ENCODE measurements around the gene C17orf113.
A peak's percentile ranks its signal among the peaks of the same experiment; 100 is the strongest.
"Not testable (repeated sequence)": the region's sequence is repeated elsewhere in the genome, so short reads cannot be mapped to it uniquely, and the experiment has no call there.

The C17orf113 gene

DNA sequence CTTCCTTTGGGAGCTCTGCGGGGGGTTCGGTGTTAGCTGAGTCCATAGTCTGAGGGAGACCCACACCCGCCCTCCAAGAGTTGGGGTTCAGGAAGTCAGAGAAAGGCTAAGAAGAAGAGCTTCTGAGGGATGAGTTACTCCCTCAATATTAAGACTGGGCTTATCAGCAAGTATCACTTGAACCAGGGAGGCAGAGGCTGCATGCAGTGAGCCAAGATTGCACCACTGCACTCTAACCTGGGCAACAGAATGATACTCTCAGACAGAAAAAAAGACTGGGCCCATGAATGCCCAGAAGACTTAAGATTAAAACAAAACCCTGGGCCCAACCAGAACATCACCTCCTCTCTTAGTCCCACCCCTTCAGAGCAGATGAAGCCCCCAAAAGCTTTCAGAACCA lies 24.5 kb downstream of the C17orf113 start:
- peaks cover 12 to 16% of the 10 kb centered on the region in 2 donors for H3K27me3 Mint-ChIP-seq
- ATAC-seq (replicated peaks): no peak
- no peak overlapping the region for H3K4me3 Mint-ChIP-seq
- peaks cover 10 to 17% of the 10 kb centered on the region in 2 donors for H3K4me1 Mint-ChIP-seq (ENCODE audit: low read depth in 2 of 2)
- peak overlapping the region in 1 of 2 donors; percentile 77 for H3K27ac Mint-ChIP-seq
- peaks cover 13% of the 10 kb centered on the region for H3K36me3 Mint-ChIP-seq (ENCODE audit: insufficient read depth)
- no peaks in the 10 kb centered on the region for H3K9me3 Mint-ChIP-seq
- no peak for DNase-seq

DNA sequence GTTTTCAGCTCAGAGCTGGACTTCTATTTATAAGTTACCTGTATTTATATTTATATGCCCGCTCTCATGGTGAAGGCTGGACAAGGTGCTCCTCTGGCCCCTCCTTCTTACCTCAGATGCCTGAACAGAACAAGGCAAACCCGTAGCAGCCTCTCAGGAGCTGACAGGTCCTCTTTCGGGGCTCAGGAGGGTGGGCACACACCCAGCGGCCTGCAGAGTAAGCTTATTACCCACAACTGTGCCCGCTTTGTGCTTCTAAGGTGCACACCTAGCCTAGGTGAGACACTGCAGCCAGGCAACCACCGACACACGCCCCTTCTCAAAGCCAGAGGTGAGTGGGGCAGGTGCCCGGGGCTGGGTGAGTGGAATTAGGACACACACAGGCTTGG lies 25.2 kb downstream of the C17orf113 start:
- H3K27me3 Mint-ChIP-seq: peaks cover 12 to 16% of the 10 kb centered on the region in 2 donors
- peaks cover 17 to 22% of the 10 kb centered on the region in 2 donors for H3K4me1 Mint-ChIP-seq (ENCODE audit: low read depth in 2 of 2)
- H3K4me3 Mint-ChIP-seq: no peak overlapping the region
- H3K9me3 Mint-ChIP-seq: no peaks in the 10 kb centered on the region
- ATAC-seq (replicated peaks) (no peak), DNase-seq (no peak)
- peaks cover 13% of the 10 kb centered on the region for H3K36me3 Mint-ChIP-seq (ENCODE audit: insufficient read depth)
- H3K27ac Mint-ChIP-seq: no peak overlapping the region

DNA sequence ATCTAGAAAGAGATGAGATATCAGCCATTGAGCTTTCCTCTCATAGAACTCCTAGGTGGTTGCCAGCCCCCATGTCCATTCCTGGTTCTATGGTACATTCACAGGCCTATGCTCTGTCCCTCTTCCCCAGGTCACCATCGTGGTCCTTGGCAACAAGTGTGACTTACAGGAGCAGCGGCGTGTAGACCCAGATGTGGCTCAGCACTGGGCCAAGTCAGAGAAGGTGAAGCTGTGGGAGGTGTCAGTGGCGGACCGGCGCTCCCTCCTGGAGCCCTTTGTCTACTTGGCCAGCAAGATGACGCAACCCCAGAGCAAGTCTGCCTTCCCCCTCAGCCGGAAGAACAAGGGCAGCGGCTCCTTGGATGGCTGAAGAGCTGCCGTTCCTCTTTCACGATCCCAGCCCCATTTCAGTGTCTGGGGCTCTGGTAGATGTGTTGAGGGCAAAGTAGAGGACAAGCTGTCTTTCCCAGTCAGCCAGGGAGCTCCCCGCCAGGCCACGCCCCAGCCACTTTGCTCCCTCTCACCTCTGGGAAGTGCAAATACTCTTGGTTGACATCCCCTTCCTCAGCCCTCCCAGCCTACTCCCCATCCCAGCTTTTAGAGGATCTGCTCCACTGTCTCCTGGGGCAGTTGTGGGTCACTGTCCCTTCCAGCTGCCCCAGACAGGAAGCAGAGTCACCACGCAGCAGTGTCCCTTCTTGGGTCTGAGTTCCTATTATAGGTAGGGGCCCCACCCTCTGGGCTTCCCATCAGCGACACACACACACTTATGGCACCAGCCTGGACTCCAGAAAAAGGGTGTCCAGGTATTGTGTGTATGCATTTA lies 26.7 kb downstream of the C17orf113 start:
- DNase-seq: no peak
- no peak for ATAC-seq (replicated peaks)
- peaks cover 0 to 2% of the 10 kb centered on the region in 2 donors for H3K9me3 Mint-ChIP-seq
- peaks cover 23% of the 10 kb centered on the region for H3K36me3 Mint-ChIP-seq (ENCODE audit: insufficient read depth)
- no peak overlapping the region for H3K4me3 Mint-ChIP-seq
- peaks cover 25 to 27% of the 10 kb centered on the region in 2 donors for H3K4me1 Mint-ChIP-seq (ENCODE audit: low read depth in 2 of 2)
- peaks cover 7 to 10% of the 10 kb centered on the region in 2 donors for H3K27me3 Mint-ChIP-seq
- no peak overlapping the region for H3K27ac Mint-ChIP-seq

GRCh38 chr17:42020845-42021244 lies 29.6 kb downstream of the C17orf113 start:
- Mint-ChIP-seq H3K4me3 (peak overlapping the region; percentile 96 to 99), H3K4me1 (ENCODE audit: low read depth in 2 of 2) (peaks cover 46 to 48% of the 10 kb centered on the region in 2 donors), H3K36me3 (ENCODE audit: insufficient read depth) (peaks cover 30% of the 10 kb centered on the region), H3K27ac (peak overlapping the region; percentile 80 to 93)
- DNase-seq; H3K9me3 Mint-ChIP-seq; ATAC-seq (replicated peaks); H3K27me3 Mint-ChIP-seq: not testable (repeated sequence)

DNA sequence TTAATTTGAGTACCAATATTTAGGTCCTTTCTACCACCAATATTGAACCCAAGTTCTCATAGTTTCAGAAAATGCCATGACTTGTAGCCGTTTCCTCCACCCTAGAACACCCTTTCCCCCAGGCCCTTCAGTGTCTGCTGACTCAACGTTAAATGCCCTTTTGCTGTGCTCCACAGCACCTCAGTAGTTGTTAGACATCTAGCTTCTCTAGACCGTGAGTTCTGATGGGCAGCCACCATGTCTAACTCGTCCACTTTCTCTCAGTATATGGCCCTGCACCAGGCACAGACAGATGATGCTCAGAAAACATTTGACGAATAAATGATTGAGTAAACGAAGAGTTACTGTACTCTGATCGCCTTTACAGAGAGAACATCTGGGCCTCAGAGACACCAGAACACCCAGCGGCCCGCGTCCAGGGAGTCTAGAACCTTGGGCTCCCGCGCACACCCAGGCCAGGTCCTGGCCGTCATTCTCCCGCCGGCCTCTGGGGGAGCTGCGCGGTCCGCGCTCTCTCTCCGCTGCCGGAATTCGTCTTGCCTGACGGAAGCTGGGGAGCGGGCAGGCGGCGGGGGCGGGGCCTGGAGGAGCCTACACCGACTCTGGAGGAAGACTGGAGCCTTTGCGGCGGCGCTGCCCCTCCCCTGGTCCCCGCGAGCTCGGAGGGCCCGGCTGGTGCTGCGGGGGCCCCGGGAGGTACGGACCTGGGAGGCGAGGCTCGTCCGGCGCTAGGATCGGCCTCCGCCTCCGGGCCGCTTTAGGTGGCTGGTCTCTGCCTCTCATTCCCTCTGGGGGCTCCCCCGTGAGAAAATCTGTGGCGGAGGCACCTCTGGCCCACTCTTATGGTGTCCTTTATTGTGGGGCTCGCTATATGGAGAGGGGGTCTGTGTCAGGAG lies 30.6 kb downstream of the C17orf113 start, which contains the start of gene NKIRAS2:
Gene NKIRAS2 (plus strand): TSS at position 582 of the 896 bp plus-strand sequence. CDS start 1,488 bp downstream, outside the sequence.
- peaks cover 52 to 54% of the 10 kb centered on the region in 2 donors for H3K4me1 Mint-ChIP-seq (ENCODE audit: low read depth in 2 of 2)
- H3K27me3 Mint-ChIP-seq: no peaks in the 10 kb centered on the region
- peak within 1 kb of the TSS; percentile 80 to 93 for H3K27ac Mint-ChIP-seq
- H3K36me3 Mint-ChIP-seq (ENCODE audit: insufficient read depth): peaks cover 36% of the 10 kb centered on the region
- peak within 1 kb of the TSS; percentile 96 to 99 for H3K4me3 Mint-ChIP-seq
- peaks cover 0 to 2% of the 10 kb centered on the region in 2 donors for H3K9me3 Mint-ChIP-seq
- peak; percentile 70 for ATAC-seq (replicated peaks)
- peak; percentile 88 to 89 (median 89) for DNase-seq

DNA sequence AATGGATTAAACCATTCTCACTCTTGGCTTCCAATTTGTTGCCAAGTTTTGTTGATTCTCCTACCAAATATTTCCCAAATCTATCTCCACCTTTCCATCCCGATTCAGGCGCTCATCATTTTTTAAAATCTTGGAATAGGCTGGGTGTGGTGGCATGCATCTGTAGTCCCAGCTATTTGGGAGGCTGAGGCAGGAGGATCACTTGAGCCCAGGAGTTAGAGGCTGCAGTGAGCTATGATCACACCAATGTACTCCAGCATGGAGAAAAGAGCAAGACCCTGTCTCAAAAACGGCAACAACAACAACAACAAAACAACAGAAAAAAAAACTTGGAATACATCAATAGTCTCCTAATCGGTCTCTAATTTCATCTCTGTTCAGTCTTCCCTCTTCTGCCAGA lies 31.4 kb downstream of the C17orf113 start:
- Mint-ChIP-seq H3K36me3 (ENCODE audit: insufficient read depth) (peaks cover 30% of the 10 kb centered on the region), H3K27me3 (no peaks in the 10 kb centered on the region), H3K9me3 (peaks cover 0 to 2% of the 10 kb centered on the region in 2 donors), H3K4me1 (ENCODE audit: low read depth in 2 of 2) (peaks cover 50 to 53% of the 10 kb centered on the region in 2 donors), H3K4me3 (peak overlapping the region; percentile 96 to 99), H3K27ac (no peak overlapping the region)
- ATAC-seq (replicated peaks) (no peak), DNase-seq (no peak)

GRCh38 chr17:42018339-42018738 lies 32.1 kb downstream of the C17orf113 start:
- H3K9me3 Mint-ChIP-seq: peaks cover 0 to 2% of the 10 kb centered on the region in 2 donors
- H3K27ac Mint-ChIP-seq: peak overlapping the region; percentile 99
- H3K36me3 Mint-ChIP-seq (ENCODE audit: insufficient read depth): peaks cover 30% of the 10 kb centered on the region
- no peaks in the 10 kb centered on the region for H3K27me3 Mint-ChIP-seq
- no peak for ATAC-seq (replicated peaks)
- peaks cover 50 to 57% of the 10 kb centered on the region in 2 donors for H3K4me1 Mint-ChIP-seq (ENCODE audit: low read depth in 2 of 2)
- no peak for DNase-seq
- H3K4me3 Mint-ChIP-seq: peak overlapping the region; percentile 96 to 99

GRCh38 chr17:42017866-42018200 lies 32.6 kb downstream of the C17orf113 start:
- Mint-ChIP-seq H3K4me1 (ENCODE audit: low read depth in 2 of 2) (peaks cover 54 to 62% of the 10 kb centered on the region in 2 donors), H3K36me3 (ENCODE audit: insufficient read depth) (peaks cover 30% of the 10 kb centered on the region), H3K4me3 (peak overlapping the region; percentile 96 to 99), H3K27ac (peak overlapping the region; percentile 99), H3K27me3 (no peaks in the 10 kb centered on the region), H3K9me3 (peaks cover 0 to 2% of the 10 kb centered on the region in 2 donors)
- DNase-seq (no peak), ATAC-seq (replicated peaks) (no peak)

- peaks cover 30% of the 10 kb centered on the region for H3K36me3 Mint-ChIP-seq (ENCODE audit: insufficient read depth)
- H3K9me3 Mint-ChIP-seq: peaks cover 0 to 2% of the 10 kb centered on the region in 2 donors
- peak; percentile 77 to 82 (median 81) for DNase-seq
- ATAC-seq (replicated peaks): peak; percentile 85
- H3K27ac Mint-ChIP-seq: peak within 1 kb of the TSS; percentile 99
- H3K27me3 Mint-ChIP-seq: no peaks in the 10 kb centered on the region
- peak within 1 kb of the TSS; percentile 96 to 99 for H3K4me3 Mint-ChIP-seq
- H3K4me1 Mint-ChIP-seq (ENCODE audit: low read depth in 2 of 2): peaks cover 55 to 67% of the 10 kb centered on the region in 2 donors
Observed at GRCh38 chr17:42016941-42017865, 33.2 kb downstream of the C17orf113 start, which contains the start of gene DNAJC7. TSS of gene DNAJC7 (minus strand) at chr17:42017439. CDS start at chr17:42017416, 23 bp downstream.

- ATAC-seq (replicated peaks): no peak
- no peaks in the 10 kb centered on the region for H3K27me3 Mint-ChIP-seq
- peaks cover 0 to 2% of the 10 kb centered on the region in 2 donors for H3K9me3 Mint-ChIP-seq
- H3K36me3 Mint-ChIP-seq (ENCODE audit: insufficient read depth): peaks cover 30% of the 10 kb centered on the region
- peak overlapping the region; percentile 99 for H3K27ac Mint-ChIP-seq
- DNase-seq: no peak
- H3K4me3 Mint-ChIP-seq: peak overlapping the region; percentile 96 to 99
- peaks cover 59 to 74% of the 10 kb centered on the region in 2 donors for H3K4me1 Mint-ChIP-seq (ENCODE audit: low read depth in 2 of 2)
Observed at GRCh38 chr17:42016411-42016831, 34.0 kb downstream of the C17orf113 start.

DNA sequence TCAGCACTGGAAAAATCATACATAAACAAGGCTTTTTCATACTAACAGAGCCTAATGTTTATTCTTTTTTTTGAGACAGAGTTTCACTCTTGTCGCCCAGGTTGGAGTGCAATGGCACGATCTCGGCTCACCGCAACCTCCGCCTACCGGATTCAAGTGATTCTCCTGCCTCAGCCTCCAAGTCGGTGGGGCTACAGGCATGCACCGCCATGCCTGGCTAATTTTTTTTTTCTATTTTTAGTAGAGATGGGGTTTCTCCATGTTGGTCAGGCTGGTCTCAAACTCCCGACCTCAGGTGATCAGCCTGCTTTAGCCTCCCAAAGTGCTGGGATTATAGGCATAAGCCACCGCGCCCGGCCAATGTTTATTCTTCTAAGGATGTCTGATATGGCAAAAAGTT lies 36.7 kb downstream of the C17orf113 start:
- ATAC-seq (replicated peaks); H3K9me3 Mint-ChIP-seq; H3K27me3 Mint-ChIP-seq; DNase-seq: not testable (repeated sequence)
- Mint-ChIP-seq H3K27ac (peak overlapping the region in 1 of 2 donors; percentile 65), H3K4me3 (peak overlapping the region in 1 of 2 donors; percentile 35), H3K36me3 (ENCODE audit: insufficient read depth) (peaks cover 25% of the 10 kb centered on the region), H3K4me1 (ENCODE audit: low read depth in 2 of 2) (peaks cover 61 to 79% of the 10 kb centered on the region in 2 donors)

DNA sequence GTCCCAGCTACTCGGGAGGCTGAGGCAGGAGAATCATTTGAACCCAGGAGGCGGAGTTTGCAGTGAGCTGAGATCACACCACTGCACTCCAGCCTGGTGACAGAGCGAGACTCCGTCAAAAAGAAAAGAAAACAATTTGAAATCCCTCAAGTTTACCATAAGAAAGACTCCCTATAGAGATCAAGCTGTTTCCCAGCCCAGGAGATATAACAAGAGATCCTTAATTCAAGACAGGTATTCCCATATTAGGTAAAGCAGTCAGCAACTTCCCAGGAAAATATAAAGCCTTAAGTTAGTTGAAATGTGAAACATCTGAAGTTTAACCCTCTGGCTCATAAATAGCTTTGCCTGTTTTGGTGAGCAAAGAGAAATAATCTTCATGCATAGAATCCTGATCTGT lies 38.0 kb downstream of the C17orf113 start:
- ATAC-seq (replicated peaks): not testable (repeated sequence)
- peaks cover 33% of the 10 kb centered on the region for H3K36me3 Mint-ChIP-seq (ENCODE audit: insufficient read depth)

More for the DNA sequence above, 38.0 kb downstream of the C17orf113 start:
- DNase-seq, H3K27ac Mint-ChIP-seq, H3K9me3 Mint-ChIP-seq, H3K27me3 Mint-ChIP-seq: not testable (repeated sequence)
- Mint-ChIP-seq H3K4me1 (ENCODE audit: low read depth in 2 of 2) (peaks cover 52 to 67% of the 10 kb centered on the region in 2 donors), H3K4me3 (peak overlapping the region in 1 of 2 donors; percentile 25)
